ENCODE results near the gene MET.

DNA sequence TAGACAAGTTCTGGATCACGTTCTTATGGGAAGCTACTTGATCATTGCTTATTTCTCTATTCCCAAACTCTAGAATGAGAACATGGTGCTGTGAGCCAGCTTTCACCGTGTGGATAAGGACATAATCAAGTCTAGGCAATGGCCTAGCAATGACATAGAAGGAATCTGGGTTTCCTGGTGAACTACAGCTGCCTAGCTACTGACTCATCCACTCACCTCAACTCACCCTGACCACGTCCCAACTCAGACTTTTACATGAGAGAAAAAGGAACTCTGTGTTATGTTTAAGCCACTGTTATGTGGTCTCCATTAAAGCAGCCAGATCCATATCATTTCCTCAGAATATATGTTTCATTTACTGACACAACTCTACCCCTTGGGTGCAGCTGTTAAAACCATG, 18.8 kb upstream of the MET start:
- TF ChIP-seq, protein P1, sequence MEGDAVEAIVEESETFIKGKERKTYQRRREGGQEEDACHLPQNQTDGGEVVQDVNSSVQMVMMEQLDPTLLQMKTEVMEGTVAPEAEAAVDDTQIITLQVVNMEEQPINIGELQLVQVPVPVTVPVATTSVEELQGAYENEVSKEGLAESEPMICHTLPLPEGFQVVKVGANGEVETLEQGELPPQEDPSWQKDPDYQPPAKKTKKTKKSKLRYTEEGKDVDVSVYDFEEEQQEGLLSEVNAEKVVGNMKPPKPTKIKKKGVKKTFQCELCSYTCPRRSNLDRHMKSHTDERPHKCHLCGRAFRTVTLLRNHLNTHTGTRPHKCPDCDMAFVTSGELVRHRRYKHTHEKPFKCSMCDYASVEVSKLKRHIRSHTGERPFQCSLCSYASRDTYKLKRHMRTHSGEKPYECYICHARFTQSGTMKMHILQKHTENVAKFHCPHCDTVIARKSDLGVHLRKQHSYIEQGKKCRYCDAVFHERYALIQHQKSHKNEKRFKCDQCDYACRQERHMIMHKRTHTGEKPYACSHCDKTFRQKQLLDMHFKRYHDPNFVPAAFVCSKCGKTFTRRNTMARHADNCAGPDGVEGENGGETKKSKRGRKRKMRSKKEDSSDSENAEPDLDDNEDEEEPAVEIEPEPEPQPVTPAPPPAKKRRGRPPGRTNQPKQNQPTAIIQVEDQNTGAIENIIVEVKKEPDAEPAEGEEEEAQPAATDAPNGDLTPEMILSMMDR (IDR thresholded peaks at IDR 0.05; ENCODE audit: insufficient read depth, low read length, poor library complexity, severe bottlenecking) = no peak
- no peak for TF ChIP-seq EZH2phosphoT487 (conservative IDR thresholded peaks at IDR 0.05; ENCODE audit: low read length)

All from SU-DHL-6 (cell line).